Pancreas (tissue), 10 donors: Measurements from ENCODE around the gene MRGPRD. TPM values are rescaled to one million over a fixed set of nuclear protein-coding genes. Genes with fewer than 3 reads are reported as not detected.

Source experiments
- ATAC-seq, 4 donors: fragments of 200-7000 bp; cut with Tn5 transposase; one replicate each; pipeline versions ENCODE4 v1.8.0 to v1.9.1; 2020; ENCODE audit warnings: mild to moderate bottlenecking in 4 of 4, moderate library complexity in 4 of 4
- DNase-seq, 6 donors: peaks; one replicate each; pipeline ENCODE4 v3.0.0-alpha.2; 2020
- FAIRE-seq: peaks from 2 replicates; lab custom pipeline; 2012; peaks lifted over from hg19 to GRCh38; lab: Jason Lieb, UNC
- H3K27ac ChIP-seq, 4 donors: fragments of 200-600 bp; sonication (generic); 1 replicate in 3 of 4; 2 replicates in 1 of 4; pipeline versions ENCODE4 v1.5.0 to v1.8.0; 2020
- H3K27me3 ChIP-seq, 4 donors: fragments of 200-600 bp; one replicate each; pipeline ENCODE4 v1.8.0; 2021
- H3K36me3 ChIP-seq, 3 donors: fragments of 200-600 bp; sonication (generic) in 1 of 3; one replicate each; pipeline versions ENCODE4 v1.5.0 to v1.8.0; 2020 to 2021
- H3K4me1 ChIP-seq, 3 donors: fragments of 200-600 bp; one replicate each; pipeline ENCODE4 v1.8.0; 2021
- H3K4me3 ChIP-seq, 4 donors: fragments of 200-600 bp; sonication (generic) in 2 of 4; one replicate each; pipeline versions ENCODE4 v1.5.0 to v1.8.0; 2020 to 2021
- H3K9me3 ChIP-seq, 4 donors: fragments of 200-600 bp; one replicate each; pipeline ENCODE4 v1.8.0; 2021
- CTCF ChIP-seq, 4 donors: fragments of 200-600 bp; sonication (generic) in 3 of 4; IDR thresholded peaks; one replicate each; pipeline versions ENCODE4 v1.5.0 to v1.8.0; 2021; ENCODE audit warnings: antibody characterized with exemption in 4 of 4
- WGBS, 2 donors: extraction: QIAGEN DNeasy Blood & Tissue Kit; methylation state at CpG; one replicate each; pipeline ENCODE4 v1.1.7; 2013; 5-methylcytosine and 5-hydroxymethylcytosine counted together
- intact Hi-C, 3 donors: fragments of 100-400 bp; cut with DNase I; formaldehyde crosslinking; loops; one replicate each; pipeline versions ENCODE4 v1.11.1 to v1.14.2; 2022
- polyA plus RNA-seq, 2 donors: library from polyadenylated mRNA; stranded (reverse); fragments of 200-250 nt; gene quantifications; one replicate each; pipeline ENCODE4 v1.2.3, GENCODE V29; 2013
- total RNA-seq, 6 donors: library from RNA; stranded (reverse); fragmentation: NEBNext Ultra II Directional in 4 of 6; extraction: Animal tissue kit (Norgen Biotek cat#: 25700) in 4 of 6; gene quantifications; one replicate each; pipeline versions ENCODE4 v1.2.1 to v1.2.4, GENCODE V29; 2021 to 2023
- donor health status: healthy with polysubstance abuse.
- donor health status: DM: no; HTN: no; CAD: no; lungs with moderate emphysema.
- donor health status: DM: no; HTN: no; CAD: no.
- donor health status: control.
- donor health status: control.
- donor health status: Bipolar disorder and iron deficiency.
- donor health status: DM: yes; HTN: yes; CAD: no.
- donor health status: DM: no; HTN: no; CAD: no.
- donor health status: DM: no; HTN: no; CAD: no.
- donor health status: DM: yes; HTN: yes; CAD: no.

MRGPRD gene
- total and polyA plus RNA-seq, 8 donors: not detected

- Histone ChIP-seq H3K4me1 (no peaks in the 10 kb centered on the region), H3K36me3 (peaks cover 4 to 49% (median 19%) of the 10 kb centered on the region in 3 donors), H3K27ac (no peak overlapping the region), H3K9me3 (no peaks in the 10 kb centered on the region), H3K27me3 (no peaks in the 10 kb centered on the region), H3K4me3 (no peak overlapping the region)
- intact Hi-C loops: no loop called here
- WGBS, 2 donors: 87 to 92% methylated on average over 16 to 21 of the region's 21 CpGs
- no peak for FAIRE-seq
- no peak for DNase-seq
- TF ChIP-seq CTCF (IDR thresholded peaks at IDR 0.05): no peak
- no peak for ATAC-seq
Observed at GRCh38 chr11:68930991-68931855, 49.6 kb downstream of the MRGPRD start.

Other genes with a start within 250 kb of the MRGPRD start
- gene TESMIN, start 229.5 kb downstream of the MRGPRD start, total RNA-seq: 1 to 10 TPM; 1.4 to 3.6 (median 1.8) TPM
- gene TESMIN, start 229.5 kb downstream of the MRGPRD start, polyA plus RNA-seq: 1 to 10 TPM; 1.9 to 2.3 TPM
- gene CPT1A, start 139.1 kb downstream of the MRGPRD start, total RNA-seq: 10 to 100 TPM; 16.9 to 33.7 (median 22.7) TPM
- gene CPT1A, start 139.1 kb downstream of the MRGPRD start, polyA plus RNA-seq: 10 to 100 TPM in 1 of 2 donors, 1 to 10 TPM in 1; 9.5 to 15.6 TPM
- 10 to 100 TPM; 17.9 to 28.1 (median 23.6) TPM for gene MRPL21, start 77.2 kb downstream of the MRGPRD start, total RNA-seq
- gene MRPL21, start 77.2 kb downstream of the MRGPRD start, polyA plus RNA-seq: 10 to 100 TPM; 38.1 to 42.1 TPM
- gene IGHMBP2, start 77.1 kb downstream of the MRGPRD start, total RNA-seq: 10 to 100 TPM in 3 of 6 donors, 1 to 10 TPM in 3; 8.5 to 13.3 (median 10.7) TPM
- 10 to 100 TPM; 33.0 to 41.3 TPM for gene IGHMBP2, start 77.1 kb downstream of the MRGPRD start, polyA plus RNA-seq
- 1 to 10 TPM in 4 of 6 donors, under 1 TPM in 2; 0.37 to 2.5 (median 1.4) TPM for gene MRGPRF, start 32.3 kb upstream of the MRGPRD start, total RNA-seq
- 1 to 10 TPM; 4.0 to 4.2 TPM for gene MRGPRF, start 32.3 kb upstream of the MRGPRD start, polyA plus RNA-seq
- 10 to 100 TPM in 1 of 6 donors, 1 to 10 TPM in 5; 5.6 to 10.2 (median 9.0) TPM for gene TPCN2, start 67.9 kb upstream of the MRGPRD start, total RNA-seq
- 10 to 100 TPM; 11.2 to 13.5 TPM for gene TPCN2, start 67.9 kb upstream of the MRGPRD start, polyA plus RNA-seq
- gene SMIM38, start 174.9 kb upstream of the MRGPRD start, total RNA-seq: 1 to 10 TPM in 3 of 6 donors, under 1 TPM in 3; 0.47 to 6.2 (median 1.2) TPM
- 1 to 10 TPM in 1 of 2 donors, under 1 TPM in 1; 0.33 to 1.5 TPM for gene SMIM38, start 174.9 kb upstream of the MRGPRD start, polyA plus RNA-seq